ENCODE measurements around the gene GALNT17.

GALNT17 gene

DNA sequence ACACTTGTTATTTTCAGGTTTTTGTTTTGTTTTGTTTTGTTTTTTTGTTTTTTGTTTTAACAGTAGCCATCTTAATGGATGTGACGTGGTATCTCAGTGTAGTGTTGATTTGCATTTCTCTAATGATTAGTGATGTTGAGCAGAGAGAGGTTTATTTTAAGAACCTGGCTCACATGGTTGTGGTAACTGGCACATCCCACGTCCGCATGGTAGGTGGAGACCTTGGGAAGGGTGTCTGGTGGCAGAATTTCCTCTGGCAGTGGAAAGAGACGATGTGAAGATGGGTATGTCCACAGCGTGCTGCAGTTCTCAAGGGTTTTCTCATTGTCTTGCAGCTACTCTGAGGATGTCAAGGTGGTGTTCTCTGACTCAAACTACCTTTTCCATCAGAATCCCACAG is 252.2 kb downstream of the GALNT17 start:
- in situ Hi-C loops (cut with MboI; ENCODE audit: low sequenced_read_pairs) = no loop called here

DNA sequence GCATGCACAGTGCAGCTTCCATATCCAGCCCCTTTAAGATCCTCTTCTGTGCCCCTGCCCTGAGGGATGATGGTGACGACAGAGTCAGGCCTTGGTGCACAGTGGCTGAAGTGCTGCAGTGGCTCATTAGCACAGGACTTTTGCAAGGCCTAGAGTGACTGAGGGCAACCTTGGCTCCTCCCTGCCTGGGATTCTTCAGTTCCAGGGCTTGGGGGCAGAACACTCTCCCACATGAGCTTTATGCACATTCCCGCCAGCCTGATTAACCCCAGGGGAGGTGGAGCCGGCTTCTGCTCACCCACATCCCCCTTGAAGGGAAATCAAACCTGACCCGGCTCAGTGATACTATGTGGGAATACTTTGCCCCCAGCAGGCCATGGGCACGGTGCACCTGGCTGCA is 253.4 kb downstream of the GALNT17 start:
- in situ Hi-C loops (cut with MboI; ENCODE audit: low sequenced_read_pairs) = no loop called here

GRCh38 chr7:71386152-71386785 is 254.3 kb downstream of the GALNT17 start:
- in situ Hi-C loops (cut with MboI; ENCODE audit: low sequenced_read_pairs) = no loop called here

GRCh38 chr7:71388181-71388580 is 256.2 kb downstream of the GALNT17 start:
- in situ Hi-C loops (cut with MboI; ENCODE audit: low sequenced_read_pairs) = no loop called here

DNA sequence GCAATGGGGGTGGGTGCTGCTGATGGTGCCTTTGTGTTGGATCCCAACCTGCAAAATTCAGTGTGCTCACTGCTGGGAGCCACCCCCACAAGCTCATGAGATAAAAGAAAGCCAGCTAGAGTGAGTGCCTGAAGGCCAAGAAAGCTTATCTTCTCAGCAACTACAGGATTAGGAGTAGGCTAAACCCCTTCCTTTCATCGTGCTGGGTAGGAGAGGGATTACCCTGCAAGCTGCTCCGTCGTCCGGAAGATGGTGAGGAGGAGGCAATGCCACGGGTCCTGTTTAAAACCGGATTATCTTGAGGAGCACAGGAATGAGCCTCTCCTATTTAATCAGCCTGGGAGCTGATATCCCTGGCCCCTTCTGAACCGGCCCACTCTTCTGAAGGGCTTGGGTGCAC is 258.0 kb downstream of the GALNT17 start:
- in situ Hi-C loops (cut with MboI; ENCODE audit: low sequenced_read_pairs) = no loop called here

DNA sequence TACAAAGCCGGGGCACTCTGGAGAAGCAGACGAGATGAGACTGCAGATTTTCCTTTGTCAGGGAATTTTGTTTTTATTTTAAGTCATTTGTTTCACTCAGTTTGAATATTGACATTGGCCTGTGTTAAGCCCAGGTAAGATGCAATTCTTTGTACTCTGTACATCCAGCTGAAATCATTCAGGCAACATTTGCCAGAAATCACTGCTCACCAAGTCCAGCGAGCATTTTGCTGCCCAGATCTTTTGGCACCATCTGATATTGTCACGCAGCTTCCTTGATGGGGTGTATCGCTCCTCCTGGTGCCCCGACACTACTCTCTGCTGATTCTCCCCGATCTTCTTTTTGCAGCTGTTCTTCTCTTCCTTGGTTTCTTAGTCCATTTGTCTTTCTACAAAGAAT is 261.7 kb downstream of the GALNT17 start:
- in situ Hi-C loops (cut with MboI; ENCODE audit: low sequenced_read_pairs) = no loop called here

- in situ Hi-C loops (cut with MboI; ENCODE audit: low sequenced_read_pairs) = no loop called here
Observed at GRCh38 chr7:71402684-71403083, 270.7 kb downstream of the GALNT17 start.

DNA sequence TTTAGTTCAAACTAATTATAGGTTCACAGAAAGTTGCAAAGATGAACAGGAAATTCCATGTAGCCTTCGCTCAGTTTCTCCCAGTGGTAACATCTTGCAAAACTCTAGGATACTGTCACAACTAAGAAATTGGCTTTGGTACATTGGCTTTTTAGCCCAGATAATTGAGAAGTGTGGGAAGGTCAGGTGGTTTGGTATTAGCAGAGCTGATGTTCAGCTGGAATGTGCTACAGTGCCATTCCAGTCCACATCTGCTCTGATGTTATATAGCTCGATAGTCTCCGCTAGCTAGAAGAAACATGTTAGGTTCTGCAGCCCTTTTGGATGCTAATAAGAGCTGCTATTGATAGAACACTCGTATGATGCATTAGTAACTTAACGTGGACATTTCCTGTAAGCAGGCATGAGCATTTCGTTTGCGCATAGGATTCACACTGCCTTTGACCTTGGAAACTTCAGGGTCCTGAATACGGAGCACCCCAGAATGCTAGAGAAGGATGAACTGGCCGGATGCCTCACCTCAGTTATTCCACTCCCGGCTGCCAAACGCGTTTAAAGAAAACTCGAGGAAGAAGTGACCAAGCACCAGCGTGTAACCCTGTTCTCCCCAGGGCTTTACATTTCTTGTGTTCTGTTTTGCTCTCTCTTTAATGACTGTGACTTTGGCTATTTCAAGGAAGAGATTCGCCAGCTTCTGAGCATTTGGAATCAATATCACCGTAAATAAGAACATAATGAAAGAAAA is 271.4 kb downstream of the GALNT17 start:
- in situ Hi-C loops (cut with MboI; ENCODE audit: low sequenced_read_pairs) = no loop called here

- in situ Hi-C loops (cut with MboI; ENCODE audit: low sequenced_read_pairs) = no loop called here
Observed at GRCh38 chr7:71404726-71405345, 272.9 kb downstream of the GALNT17 start.

GRCh38 chr7:71408271-71408670 is 276.3 kb downstream of the GALNT17 start:
- in situ Hi-C loops (cut with MboI; ENCODE audit: low sequenced_read_pairs) = no loop called here

GRCh38 chr7:71409550-71410157 is 277.7 kb downstream of the GALNT17 start:
- in situ Hi-C loops (cut with MboI; ENCODE audit: low sequenced_read_pairs) = no loop called here

- in situ Hi-C loops (cut with MboI; ENCODE audit: low sequenced_read_pairs) = no loop called here
Observed at GRCh38 chr7:71411475-71411874, 279.5 kb downstream of the GALNT17 start.

GRCh38 chr7:71414490-71414889 is 282.5 kb downstream of the GALNT17 start:
- in situ Hi-C loops (cut with MboI; ENCODE audit: low sequenced_read_pairs) = no loop called here

DNA sequence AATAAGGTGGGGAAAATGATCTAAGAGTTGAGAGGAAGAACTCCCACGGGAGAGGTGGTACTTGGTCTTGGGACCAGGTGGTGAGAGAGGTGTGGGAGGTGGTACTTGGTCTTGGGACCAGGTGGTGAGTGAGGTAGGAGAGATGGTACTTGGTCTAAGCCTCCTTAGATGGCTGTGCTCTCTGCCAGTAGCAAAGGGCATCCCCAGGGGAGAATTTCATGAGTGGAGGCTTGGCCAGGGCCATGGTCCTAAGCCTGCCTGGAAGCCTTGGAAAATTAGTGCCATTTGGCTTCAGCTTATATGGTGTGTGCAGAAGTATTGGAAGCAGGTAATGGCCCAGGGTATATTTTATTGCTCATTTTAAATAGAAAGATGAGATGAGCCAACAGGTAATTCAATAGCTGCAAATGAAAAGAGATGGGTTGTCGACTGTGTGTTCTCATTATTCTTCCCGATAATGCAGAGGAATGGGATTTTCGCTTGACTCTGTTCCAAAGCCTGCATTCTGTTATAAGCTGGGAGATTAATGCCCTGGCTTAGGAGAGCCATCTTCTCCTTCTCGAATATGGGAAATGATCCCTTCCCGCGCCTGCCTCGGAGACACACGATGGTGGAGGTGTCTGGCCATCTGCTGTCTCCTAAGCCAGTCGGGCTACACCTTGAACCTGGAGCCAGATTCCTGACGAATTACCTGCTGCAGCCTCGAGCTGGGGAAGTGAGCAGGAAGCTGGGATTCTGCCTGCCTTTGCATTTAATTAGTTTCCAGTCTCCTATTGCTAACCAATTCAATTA is 287.8 kb downstream of the GALNT17 start:
- in situ Hi-C loops (cut with MboI; ENCODE audit: low sequenced_read_pairs) = no loop called here

- in situ Hi-C loops (cut with MboI; ENCODE audit: low sequenced_read_pairs) = no loop called here
Observed at GRCh38 chr7:71422104-71422503, 290.2 kb downstream of the GALNT17 start.

- in situ Hi-C loops (cut with MboI; ENCODE audit: low sequenced_read_pairs) = no loop called here
Observed at GRCh38 chr7:71424166-71425035, 292.5 kb downstream of the GALNT17 start.

DNA sequence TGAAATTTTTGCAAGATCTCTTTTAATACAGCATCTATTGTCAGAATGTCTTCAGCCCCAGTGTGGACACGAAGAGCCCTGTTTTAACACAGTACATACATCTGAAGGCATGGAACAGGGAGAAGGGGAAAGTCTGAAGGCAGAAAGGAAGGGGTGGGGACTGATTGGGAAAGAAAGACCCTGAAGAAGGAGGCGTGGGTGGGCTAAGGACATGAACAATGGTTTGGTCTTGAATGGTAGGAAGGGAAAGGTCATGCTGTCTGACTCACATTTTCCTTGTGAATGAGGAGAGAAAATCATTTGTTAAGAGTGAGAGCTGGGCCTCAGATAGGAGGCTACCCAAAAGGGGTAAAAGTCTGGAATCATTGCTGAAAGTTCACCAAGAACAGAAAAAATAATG is 297.1 kb downstream of the GALNT17 start:
- in situ Hi-C loops (cut with MboI; ENCODE audit: low sequenced_read_pairs) = no loop called here

DNA sequence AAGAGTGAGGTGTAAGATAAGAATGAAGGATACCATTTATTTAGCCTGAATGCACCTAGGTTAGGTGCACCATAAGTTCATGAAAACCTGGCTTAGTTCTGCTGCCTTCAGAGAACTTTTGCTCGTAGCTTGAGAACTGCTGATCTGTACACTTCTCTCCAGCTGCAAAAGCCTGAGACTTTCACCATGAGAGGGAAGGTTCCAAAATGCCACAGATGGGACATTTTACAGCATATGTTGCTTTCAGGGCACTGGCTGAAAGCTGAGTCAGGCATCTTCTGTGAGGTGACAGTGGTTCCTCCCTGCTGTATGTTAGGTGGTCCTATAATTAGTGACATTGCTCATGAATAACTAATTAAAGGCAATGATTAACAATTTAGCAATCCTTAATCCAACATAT is 298.3 kb downstream of the GALNT17 start:
- in situ Hi-C loops (cut with MboI; ENCODE audit: low sequenced_read_pairs) = no loop called here

GRCh38 chr7:71439321-71439720 is 307.4 kb downstream of the GALNT17 start:
- in situ Hi-C loops (cut with MboI; ENCODE audit: low sequenced_read_pairs) = no loop called here
